Measurements from ENCODE around the gene INPP5B.

GRCh38 chr1:37995751-37996345, 49.0 kb upstream of the INPP5B start:
- no peak for TF ChIP-seq TARDBP (IDR thresholded peaks at IDR 0.05)
- no peak for TF ChIP-seq FOXK2 (IDR thresholded peaks at IDR 0.05)
- TF ChIP-seq, protein P1, sequence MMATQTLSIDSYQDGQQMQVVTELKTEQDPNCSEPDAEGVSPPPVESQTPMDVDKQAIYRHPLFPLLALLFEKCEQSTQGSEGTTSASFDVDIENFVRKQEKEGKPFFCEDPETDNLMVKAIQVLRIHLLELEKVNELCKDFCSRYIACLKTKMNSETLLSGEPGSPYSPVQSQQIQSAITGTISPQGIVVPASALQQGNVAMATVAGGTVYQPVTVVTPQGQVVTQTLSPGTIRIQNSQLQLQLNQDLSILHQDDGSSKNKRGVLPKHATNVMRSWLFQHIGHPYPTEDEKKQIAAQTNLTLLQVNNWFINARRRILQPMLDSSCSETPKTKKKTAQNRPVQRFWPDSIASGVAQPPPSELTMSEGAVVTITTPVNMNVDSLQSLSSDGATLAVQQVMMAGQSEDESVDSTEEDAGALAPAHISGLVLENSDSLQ (IDR thresholded peaks at IDR 0.05), result no peak
- TF ChIP-seq NFRKB (IDR thresholded peaks at IDR 0.05), result no peak
- TF ChIP-seq SP1 (IDR thresholded peaks at IDR 0.05), result no peak
- no peak for TF ChIP-seq BHLHE40 (IDR thresholded peaks at IDR 0.05; ENCODE audit: borderline replicate concordance)
- no peak for TF ChIP-seq FOXA1 (IDR thresholded peaks at IDR 0.05)
- no peak for TF ChIP-seq ELF4 (IDR thresholded peaks at IDR 0.05)
- TF ChIP-seq HDGF (IDR thresholded peaks at IDR 0.05; ENCODE audit: borderline replicate concordance), result no peak
- no peak for TF ChIP-seq LEF1 (IDR thresholded peaks at IDR 0.05; ENCODE audit: borderline replicate concordance)
- no peak for TF ChIP-seq CTBP1 (IDR thresholded peaks at IDR 0.05; ENCODE audit: borderline replicate concordance)
- TF ChIP-seq ARNT (IDR thresholded peaks at IDR 0.05), result no peak
- no peak for TF ChIP-seq ZNF384 (IDR thresholded peaks at IDR 0.05)
